HG02852 (cell line): ENCODE results near the gene PPM1D.
"Not testable (repeated sequence)": the region's sequence is repeated elsewhere in the genome, so short reads cannot be mapped to it uniquely, and the experiment has no call there.

ENCODE experiments used
- ATAC-seq: cut with Tn5 transposase; IDR thresholded peaks from one replicate; pipeline ENCODE4 v1.9.1; 2021; ENCODE audit warnings: mild to moderate bottlenecking, moderate library complexity; ENCODE audit not compliant: unreplicated experiment

The PPM1D gene

DNA sequence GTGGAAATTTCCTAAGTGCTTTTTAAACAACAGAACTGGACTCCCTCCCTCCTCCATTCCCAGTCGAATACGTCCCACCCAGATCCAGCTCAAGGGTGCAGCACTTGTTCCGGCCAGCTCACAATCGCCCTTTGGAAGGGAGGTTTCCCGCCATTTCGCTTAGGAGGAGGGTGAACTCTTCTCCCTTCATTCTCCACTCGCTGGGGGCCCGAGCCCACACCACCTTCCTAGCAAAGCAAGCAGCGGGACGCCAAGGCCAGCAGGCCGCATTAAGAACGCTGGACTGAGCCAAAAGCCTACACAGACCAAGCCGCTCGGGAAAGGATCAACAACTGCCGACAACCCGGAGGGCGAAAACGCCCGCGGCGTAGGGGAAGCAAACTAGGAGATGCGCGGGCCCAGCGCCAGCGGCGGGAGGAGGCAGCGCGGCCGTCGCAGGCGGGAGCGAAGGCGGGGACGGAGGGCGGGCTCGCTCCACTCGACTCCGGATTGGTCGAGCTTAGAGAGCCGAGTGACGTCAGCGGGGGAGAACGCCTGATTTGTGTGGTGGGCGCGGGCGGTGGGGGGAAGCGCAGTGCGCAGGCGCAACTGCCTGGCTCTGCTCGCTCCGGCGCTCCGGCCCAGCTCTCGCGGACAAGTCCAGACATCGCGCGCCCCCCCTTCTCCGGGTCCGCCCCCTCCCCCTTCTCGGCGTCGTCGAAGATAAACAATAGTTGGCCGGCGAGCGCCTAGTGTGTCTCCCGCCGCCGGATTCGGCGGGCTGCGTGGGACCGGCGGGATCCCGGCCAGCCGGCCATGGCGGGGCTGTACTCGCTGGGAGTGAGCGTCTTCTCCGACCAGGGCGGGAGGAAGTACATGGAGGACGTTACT lies at the start of gene PPM1D:
Gene PPM1D (plus strand): TSS at position 574 of the 870 bp plus-strand sequence. CDS start 222 bp downstream, at position 796.
- ATAC-seq: peak; percentile 91

DNA sequence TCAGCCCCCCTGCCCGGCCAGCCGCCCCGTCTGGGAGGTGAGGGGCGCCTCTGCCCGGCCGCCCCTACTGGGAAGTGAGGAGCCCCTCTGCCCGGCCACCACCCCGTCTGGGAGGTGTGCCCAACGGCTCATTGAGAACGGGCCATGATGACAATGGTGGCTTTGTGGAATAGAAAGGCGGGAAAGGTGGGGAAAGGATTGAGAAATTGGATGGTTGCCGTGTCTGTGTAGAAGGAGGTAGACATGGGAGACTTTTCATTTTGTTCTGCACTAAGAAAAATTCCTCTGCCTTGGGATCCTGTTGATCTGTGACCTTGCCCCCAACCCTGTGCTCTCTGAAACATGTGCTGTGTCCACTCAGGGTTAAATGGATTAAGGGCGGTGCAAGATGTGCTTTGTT lies 47.7 kb upstream of the PPM1D start:
- ATAC-seq: not testable (repeated sequence)

DNA sequence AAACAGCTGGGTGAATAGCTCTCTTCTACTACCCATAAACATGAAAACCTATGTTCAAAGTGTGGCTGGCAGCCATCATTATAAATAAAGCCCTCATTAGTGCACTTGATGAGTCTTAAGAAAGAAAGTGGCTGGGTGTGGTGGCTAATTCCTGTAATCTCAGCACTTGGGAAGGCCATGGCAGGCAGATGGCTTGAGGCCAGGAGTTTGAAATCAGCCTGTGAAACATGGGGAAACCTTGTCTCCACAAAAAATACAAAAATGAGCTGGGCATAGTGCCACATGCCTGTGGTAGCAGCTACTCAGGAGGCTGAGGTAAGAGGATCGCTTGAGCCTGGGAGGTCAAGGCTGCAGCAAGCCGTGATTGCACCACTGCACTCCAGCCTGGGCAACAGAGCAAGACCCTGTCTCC lies 45.6 kb upstream of the PPM1D start:
- no peak for ATAC-seq

DNA sequence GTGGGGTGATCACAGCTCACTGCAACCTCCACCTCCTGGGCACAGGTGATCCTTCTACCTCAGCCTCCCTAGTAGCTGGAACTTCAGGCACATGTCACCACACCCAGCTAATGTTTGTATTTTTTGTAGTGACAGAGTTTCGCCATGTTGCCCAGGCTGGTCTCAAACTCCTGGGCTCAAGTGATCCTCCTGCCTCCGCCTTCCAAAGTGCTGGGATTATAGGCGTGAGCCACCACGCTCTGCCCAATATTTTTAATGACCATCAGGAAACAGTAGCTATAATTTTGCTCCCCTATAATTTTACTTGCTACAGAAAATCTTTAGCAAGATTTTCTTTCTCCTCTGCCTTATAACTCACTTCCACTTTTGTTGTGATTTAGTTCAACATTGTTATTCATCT lies 44.2 kb upstream of the PPM1D start:
- no peak for ATAC-seq

DNA sequence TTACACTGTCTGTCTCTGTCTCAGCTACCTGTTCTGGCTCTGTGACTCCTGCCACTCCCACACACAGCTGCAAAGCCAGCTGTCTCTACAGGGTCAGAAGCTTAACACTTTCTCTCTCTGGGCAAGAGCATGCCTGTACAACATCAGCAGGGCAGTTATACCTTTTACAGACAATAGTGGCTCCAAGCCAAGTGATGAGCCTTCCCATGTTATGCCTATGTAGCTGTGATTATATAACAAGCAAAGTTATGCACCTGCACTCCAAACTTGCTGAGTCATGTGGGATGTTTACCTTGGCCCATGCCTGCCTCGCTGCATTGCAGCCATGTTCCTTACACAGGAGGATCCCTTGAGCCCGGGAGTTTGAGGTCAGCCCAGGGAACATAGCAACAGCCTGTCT lies 42.2 kb upstream of the PPM1D start:
- no peak for ATAC-seq

DNA sequence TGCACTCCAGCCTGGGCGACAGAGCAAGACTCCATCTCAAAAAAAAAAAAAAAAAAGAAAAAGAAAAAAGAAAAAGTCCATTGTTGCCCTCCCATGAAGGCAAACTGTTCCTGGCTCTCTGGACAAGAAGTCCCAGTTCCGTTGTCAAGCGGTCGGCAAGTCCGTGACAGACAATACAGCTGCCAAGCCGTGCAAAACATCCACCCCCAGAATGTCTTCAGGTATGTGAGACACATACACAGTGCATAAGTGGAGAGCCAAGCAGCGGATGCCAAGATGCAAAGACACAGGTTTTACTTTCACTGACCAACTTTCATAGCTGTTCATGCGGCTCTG lies 40.4 kb upstream of the PPM1D start:
- ATAC-seq: no peak

DNA sequence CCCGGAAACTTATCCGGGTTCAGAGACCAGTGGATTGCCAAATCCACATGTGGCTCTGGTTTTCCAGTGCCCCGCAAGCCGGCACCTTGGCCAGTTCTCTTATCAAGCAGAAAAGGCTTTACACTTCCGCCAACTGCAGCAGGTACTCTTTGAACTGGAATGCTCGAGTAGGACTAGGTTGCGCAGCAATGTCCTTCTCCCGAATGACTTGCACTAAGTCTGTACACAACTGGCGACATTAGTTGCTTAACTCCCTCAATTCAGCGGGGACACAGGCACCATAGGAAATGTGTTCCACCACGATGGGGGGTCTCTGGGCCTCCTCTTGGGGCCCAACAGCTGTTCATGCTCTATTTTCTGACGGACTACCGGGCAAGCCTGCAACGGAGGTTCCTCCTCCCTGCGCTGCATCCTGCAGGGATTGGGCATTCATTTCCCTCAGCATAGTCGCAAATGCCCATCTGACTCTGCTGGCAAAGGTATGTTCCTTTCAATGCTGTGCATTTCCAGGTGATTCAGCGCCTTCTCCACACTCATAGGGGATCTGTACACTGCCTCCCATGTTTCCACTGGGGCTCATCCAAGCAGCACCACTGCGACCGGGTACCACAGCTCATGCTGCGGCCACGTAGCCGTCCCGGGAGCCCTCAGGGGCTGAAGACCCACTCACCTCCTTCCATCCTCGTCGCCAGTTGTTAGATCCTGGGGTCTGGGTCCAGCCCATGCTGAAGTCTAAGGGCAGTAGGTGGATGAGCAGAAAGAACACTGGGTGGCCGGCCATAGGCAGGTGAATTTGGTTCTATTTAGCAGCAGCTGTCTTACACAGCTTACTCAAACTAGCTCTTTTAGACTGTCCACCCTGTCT lies 39.8 kb upstream of the PPM1D start:
- no peak for ATAC-seq

DNA sequence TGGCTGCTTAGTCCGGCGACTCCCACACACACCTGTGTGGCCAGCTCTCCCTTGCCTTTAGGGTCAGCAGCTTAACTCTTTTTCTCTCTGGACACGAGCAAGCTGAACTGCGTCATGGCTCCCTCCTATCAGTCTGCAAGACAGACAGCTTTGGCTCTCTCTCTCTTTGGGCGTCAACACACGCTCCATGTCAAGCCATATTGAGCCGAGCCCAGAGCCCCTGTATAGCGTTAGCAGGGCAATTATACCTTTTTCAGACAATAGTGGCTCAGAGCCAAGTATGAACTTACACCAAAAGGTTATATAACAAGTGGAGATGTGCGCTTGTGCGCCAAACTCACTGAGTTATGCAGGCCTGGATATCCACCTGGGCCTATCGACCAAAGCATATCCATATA lies 39.1 kb upstream of the PPM1D start:
- ATAC-seq: no peak

DNA sequence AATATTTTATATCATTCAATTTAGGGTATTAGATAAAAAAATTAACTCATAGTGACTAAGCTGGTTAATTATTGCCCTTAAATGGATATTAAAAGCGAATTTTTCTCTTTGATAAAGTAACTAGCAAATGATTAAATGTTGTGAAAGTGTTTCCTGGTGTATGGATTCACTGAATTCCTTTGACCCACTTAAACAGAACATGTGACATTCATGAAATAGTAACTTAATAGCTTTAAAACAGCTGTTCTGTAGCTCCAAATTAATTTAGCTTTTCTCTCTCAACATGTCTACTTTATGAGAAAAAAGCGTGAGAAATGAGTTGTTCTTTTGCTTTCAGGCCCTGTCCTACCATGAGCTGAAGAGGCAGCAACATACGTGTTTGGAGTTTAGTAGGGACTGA lies 37.6 kb upstream of the PPM1D start:
- no peak for ATAC-seq

DNA sequence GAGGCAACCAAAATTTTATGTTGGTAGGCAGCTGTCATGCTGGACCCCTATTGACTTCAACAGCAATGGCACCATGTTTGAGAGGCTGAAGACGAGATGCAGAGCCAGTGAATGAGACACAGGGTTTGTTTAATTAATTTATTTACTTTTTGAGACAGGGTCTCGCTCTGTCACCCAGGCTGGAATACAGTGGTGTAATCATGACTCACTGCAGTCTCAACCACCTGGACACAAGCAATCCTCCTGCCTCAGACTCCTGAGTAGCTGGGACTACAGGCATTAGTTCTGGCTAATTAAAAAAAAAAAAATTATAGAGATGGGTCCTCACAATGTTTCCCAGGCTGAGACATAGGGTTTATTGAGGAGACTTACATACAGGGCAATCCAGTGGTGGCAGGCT lies 36.2 kb upstream of the PPM1D start:
- no peak for ATAC-seq

DNA sequence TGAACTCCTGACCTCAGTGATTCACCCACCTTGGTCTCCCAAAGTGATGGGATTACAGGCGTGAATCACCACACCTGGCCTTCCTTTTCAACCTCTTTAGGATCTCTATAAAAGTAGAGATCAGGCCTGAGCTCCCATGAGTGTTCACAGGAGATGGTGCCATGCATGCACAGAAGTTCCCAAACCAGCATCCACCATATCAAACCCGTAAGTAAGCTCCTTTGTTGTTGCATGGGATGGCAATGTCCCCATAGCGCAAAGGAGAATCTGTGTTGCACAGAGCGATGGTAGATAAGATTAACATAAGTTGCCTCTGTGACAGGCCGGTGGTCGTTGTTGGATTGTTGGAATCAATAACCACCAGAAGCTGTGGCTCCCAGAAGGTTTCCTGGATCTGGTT lies 34.8 kb upstream of the PPM1D start:
- ATAC-seq: no peak

DNA sequence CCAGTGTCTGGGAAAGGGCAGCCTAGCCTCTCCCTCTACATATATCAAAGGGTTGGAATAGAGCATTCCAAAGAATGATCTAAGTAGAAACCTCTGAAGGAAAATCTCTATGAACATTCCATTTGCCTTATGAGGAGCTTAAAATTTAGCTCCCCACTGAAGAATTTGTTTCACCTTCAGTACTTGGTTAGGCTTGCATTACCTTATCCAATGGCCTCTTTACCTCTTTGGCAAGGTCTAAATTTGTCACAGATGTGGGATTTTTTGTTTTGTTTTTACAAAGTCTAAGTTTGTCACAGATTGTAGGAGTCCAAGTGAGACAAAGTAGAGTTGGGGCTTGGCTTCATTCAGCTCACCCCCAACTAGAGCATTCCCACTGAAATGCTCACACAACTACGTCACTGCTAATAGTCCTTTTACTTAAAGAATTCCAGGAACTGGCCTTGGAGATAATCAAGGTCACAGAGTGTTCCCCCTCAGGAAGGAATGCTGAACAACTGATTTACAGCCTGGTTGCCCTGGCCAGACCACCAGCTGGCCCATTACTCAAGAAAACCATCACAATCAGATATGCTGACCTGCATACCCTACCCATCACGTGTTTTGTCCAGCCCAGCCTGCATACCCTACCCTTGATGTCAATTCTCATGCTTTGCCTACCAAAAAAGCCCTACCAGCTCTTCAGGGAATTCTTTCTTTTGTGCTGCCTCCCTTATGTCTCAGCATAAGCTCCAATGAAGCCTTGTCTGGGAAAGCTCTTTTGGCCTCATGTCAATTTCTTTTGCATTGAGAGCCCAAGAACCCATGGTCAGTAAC lies 26.5 kb upstream of the PPM1D start:
- no peak for ATAC-seq

DNA sequence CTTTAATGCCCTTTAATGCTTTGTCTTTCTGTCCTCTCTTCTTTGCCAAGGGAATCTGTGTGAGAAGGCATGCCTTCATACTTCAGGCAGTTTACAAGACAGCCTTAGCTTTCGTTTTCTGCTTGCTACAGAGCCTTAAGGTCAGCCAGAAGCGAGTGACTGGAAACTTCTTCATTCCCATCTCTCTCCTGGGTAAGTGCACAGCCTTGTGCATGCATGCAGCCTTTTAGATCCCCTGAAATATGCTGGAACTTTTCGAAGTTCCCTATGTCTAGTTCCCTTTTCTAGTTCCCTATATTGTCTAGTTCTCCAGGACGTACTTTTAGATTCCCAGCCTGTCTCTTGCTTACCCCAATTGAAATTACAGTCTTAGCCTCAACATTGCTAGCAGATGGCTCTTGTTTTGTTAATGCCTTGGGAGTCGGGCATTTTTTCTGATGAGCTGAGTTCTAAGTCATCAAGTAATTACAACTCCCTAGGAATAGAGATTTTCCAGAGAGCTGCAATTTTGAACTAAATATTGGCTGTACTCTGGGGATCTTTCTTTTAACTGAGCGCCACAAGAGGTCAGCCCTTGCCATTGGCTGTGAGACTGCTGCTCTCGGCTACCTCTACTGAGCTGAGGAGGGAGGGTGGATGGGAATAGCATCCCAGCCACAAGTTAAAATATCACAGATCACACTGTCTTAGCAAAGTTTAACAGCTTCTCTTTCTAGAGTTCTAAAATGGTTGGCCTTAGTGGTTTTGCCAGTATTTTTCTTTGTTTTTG lies 22.7 kb upstream of the PPM1D start:
- ATAC-seq: no peak

DNA sequence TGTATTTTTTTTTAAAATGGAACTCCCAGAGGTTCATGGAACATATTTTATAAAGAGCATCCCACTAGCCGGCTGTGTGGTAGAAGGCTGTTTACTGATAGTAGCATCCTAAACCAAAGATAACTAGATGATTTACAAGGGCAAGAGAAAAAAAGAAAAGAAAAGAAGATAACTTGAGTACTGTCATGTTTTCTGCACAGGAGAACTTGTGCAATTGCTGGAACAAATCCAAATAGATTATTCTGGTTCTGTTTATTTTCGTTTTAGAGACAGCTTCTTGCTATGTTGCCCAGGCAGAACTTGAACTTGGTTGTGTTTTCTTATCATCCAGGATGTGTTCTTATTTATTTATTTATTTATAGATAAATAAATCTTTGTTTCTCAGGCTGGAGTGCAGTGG lies 20.9 kb upstream of the PPM1D start:
- no peak for ATAC-seq

DNA sequence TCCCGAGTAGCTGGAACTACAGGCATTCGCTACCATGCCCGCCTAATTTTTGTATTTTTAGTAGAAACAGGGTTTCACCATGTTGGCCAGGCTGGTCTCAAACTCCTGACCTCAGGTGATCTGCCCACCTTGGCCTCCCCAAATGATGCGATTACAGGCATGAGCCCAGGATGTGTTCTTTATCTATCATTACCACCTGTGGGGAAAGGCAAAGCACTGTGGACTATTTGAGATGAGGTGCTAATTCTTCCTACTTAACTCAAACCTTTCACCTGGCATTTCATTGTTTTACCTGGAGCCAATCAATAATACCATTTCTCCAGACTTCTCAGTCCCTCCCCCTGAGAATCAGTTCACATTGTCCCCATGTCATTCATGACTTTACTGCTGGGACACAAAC lies 20.4 kb upstream of the PPM1D start:
- ATAC-seq: no peak

DNA sequence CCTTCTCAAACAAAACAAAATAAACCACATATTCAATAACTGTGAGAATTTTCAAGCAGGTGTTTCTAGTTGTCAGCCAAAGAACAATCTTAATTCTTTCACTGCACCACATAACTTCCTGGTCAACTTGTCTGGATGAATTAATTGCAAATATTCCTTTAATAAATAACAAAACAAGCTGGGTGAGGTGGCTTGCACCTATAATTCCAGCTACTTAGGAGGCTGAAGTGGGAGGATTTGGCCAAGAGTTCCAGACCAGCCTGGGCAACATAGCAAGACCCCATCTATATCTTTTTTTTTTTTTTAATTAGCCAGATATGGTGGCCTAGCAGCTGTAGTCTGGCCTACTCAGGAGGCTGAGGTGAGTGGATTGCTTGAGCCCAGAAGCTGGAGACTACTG lies 17.0 kb upstream of the PPM1D start:
- ATAC-seq: no peak

DNA sequence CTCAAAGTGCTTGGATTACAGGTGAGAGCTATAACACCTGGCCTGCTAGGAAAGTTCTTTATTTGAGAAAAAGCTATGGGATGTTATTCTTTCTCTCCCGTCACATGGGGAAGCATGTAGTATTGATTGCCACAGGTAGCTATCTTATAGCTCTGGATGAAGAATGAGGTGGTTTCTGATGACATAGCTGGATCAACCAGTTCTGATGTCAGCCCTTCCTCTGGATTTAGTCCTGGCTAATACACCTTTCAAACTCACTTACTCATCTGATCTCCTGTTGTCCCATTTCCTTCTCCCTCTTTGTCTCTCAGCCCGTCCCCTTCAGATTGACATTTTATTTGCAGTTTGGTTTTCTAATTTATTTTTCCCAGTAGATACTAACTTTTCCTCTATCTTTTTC lies 14.1 kb upstream of the PPM1D start:
- no peak for ATAC-seq

DNA sequence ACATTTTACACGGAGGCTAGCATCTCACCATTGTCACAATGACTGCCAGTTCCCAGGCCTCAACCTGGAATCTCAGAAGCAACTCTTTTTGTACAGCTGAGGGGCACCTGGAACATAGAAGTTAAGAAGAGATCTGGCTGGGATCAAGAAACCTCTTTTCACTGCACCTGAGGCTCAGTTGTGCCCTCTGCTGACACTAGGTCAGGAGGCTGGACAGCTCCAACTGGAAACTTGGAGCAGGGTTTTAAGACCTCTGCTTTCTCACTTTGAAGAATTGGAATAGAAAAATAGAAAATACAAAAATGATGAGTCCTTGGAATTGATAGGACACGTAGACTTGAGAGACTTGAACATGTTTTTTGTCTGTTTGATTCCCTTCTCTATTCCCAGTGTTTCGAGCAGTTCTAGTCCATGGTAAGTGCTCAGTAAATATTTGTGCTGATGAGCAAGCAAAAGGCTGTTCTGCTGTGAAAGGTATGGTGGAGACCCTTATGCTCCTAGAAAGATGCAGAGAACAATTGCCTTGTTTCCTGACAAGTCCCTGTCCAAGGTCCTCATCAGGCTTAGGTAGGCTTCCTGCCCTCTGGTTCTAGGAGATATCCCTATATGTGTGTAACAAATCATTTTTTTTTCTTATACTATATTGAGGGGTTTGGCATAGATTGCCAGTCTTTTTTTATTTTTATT lies 13.6 kb upstream of the PPM1D start:
- ATAC-seq: no peak

DNA sequence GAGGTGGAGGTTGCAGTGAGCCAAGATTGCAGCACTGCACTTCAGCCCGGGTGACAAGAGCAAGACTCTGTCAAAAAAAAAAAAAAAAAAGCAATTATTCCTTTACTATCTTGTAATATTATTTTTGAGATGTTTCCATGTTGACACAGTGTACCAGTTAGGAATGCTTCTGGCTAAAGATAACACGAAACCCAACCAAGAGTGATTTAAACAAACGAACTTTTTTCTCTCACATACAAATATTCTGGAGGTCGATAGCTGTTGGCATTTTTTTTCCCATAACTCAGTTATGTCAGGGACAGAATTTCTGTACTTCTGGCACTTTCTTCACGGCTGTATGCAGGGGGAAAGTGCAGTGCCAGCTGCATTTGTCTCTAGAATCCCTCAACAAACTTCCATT lies 9.9 kb upstream of the PPM1D start:
- no peak for ATAC-seq

DNA sequence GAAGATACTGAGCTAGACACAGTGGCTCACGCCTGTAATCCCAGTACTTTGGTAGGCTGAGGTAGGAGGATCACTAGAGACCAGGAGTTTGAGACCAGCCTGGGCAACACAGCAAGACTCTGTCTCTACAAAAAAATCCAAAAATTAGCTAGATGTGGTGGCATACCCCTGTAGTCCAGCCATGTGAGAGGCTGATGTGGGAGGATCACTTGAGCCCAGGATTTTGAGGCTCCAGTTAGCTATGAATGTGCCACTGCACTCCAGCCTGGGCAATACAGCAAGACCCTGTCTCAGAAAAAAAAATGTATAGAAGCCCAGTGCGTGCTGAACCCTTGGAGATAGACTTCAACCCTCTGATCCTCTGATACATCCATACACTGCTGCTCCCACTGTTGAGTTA lies 7.2 kb upstream of the PPM1D start:
- no peak for ATAC-seq
